Measurements from ENCODE around the gene MALRD1. TPM values are rescaled to one million over a fixed set of nuclear protein-coding genes. Genes with fewer than 3 reads are reported as not detected.

MALRD1 gene
- total RNA-seq, 1 donor from 2014 or later: 0.28 TPM

- Mint-ChIP-seq H3K9me3 (ENCODE audit: unreplicated experiment) (no peaks in the 10 kb centered on the region), H3K27ac (ENCODE audit: unreplicated experiment) (no peak overlapping the region), H3K27me3 (ENCODE audit: unreplicated experiment) (no peaks in the 10 kb centered on the region), H3K4me3 (ENCODE audit: unreplicated experiment) (no peak overlapping the region), H3K4me1 (ENCODE audit: unreplicated experiment) (no peaks in the 10 kb centered on the region), H3K36me3 (ENCODE audit: low read depth, unreplicated experiment) (no peaks in the 10 kb centered on the region)
- no peak for TF ChIP-seq CTCF (IDR thresholded peaks at IDR 0.05; ENCODE audit: unreplicated experiment)
- no peak for DNase-seq (ENCODE audit: low spot score)
Measured at GRCh38 chr10:19561181-19561580, 512.6 kb downstream of the MALRD1 start.

- no peak for TF ChIP-seq CTCF (IDR thresholded peaks at IDR 0.05; ENCODE audit: unreplicated experiment)
- no peaks in the 10 kb centered on the region for H3K27me3 Mint-ChIP-seq (ENCODE audit: unreplicated experiment)
- no peak overlapping the region for H3K4me3 Mint-ChIP-seq (ENCODE audit: unreplicated experiment)
- H3K9me3 Mint-ChIP-seq (ENCODE audit: unreplicated experiment): no peaks in the 10 kb centered on the region
- no peaks in the 10 kb centered on the region for H3K36me3 Mint-ChIP-seq (ENCODE audit: low read depth, unreplicated experiment)
- DNase-seq (ENCODE audit: low spot score): no peak
- no peak overlapping the region for H3K27ac Mint-ChIP-seq (ENCODE audit: unreplicated experiment)
- H3K4me1 Mint-ChIP-seq (ENCODE audit: unreplicated experiment): no peaks in the 10 kb centered on the region
Measured at GRCh38 chr10:19563388-19564141, 515.0 kb downstream of the MALRD1 start.

- no peak overlapping the region for H3K4me3 Mint-ChIP-seq (ENCODE audit: unreplicated experiment)
- no peaks in the 10 kb centered on the region for H3K36me3 Mint-ChIP-seq (ENCODE audit: low read depth, unreplicated experiment)
- DNase-seq (ENCODE audit: low spot score): no peak
- H3K27ac Mint-ChIP-seq (ENCODE audit: unreplicated experiment): no peak overlapping the region
- H3K27me3 Mint-ChIP-seq (ENCODE audit: unreplicated experiment): no peaks in the 10 kb centered on the region
- no peak for TF ChIP-seq CTCF (IDR thresholded peaks at IDR 0.05; ENCODE audit: unreplicated experiment)
- no peaks in the 10 kb centered on the region for H3K9me3 Mint-ChIP-seq (ENCODE audit: unreplicated experiment)
- no peaks in the 10 kb centered on the region for H3K4me1 Mint-ChIP-seq (ENCODE audit: unreplicated experiment)
Measured at GRCh38 chr10:19570120-19570519, 521.5 kb downstream of the MALRD1 start.

- no peaks in the 10 kb centered on the region for H3K27me3 Mint-ChIP-seq (ENCODE audit: unreplicated experiment)
- H3K4me1 Mint-ChIP-seq (ENCODE audit: unreplicated experiment): no peaks in the 10 kb centered on the region
Measured at GRCh38 chr10:19570991-19571390, 522.4 kb downstream of the MALRD1 start.

More at GRCh38 chr10:19570991-19571390, 522.4 kb downstream of the MALRD1 start:
- Mint-ChIP-seq H3K4me3 (ENCODE audit: unreplicated experiment) (no peak overlapping the region), H3K27ac (ENCODE audit: unreplicated experiment) (no peak overlapping the region), H3K9me3 (ENCODE audit: unreplicated experiment) (no peaks in the 10 kb centered on the region), H3K36me3 (ENCODE audit: low read depth, unreplicated experiment) (no peaks in the 10 kb centered on the region)
- no peak for TF ChIP-seq CTCF (IDR thresholded peaks at IDR 0.05; ENCODE audit: unreplicated experiment)
- DNase-seq (ENCODE audit: low spot score): no peak
